Muscle layer of duodenum (tissue), 2 donors: ENCODE measurements around the gene TSR1.

Source experiments
- H3K27ac ChIP-seq: one replicate; pipeline ENCODE4 v1.7.0; 2013; ENCODE audit warnings: mild to moderate bottlenecking, low read length
- H3K27me3 ChIP-seq: one replicate; pipeline ENCODE4 v1.7.0; 2013; ENCODE audit warnings: low read depth, mild to moderate bottlenecking, control low read depth, low read length
- H3K36me3 ChIP-seq, 2 donors: one replicate each; pipeline ENCODE4 v1.7.0; 2013; ENCODE audit warnings: low read length in 2 of 2, control low read depth in 1 of 2, mild to moderate bottlenecking in 1 of 2; ENCODE audit not compliant: insufficient read depth in 2 of 2, control insufficient read depth in 1 of 2
- H3K4me1 ChIP-seq, 2 donors: one replicate each; pipeline ENCODE4 v1.7.0; 2013; ENCODE audit warnings: low read length in 2 of 2, mild to moderate bottlenecking in 2 of 2, control low read depth in 1 of 2, moderate library complexity in 1 of 2; ENCODE audit not compliant: insufficient read depth in 2 of 2, control insufficient read depth in 1 of 2
- H3K4me3 ChIP-seq, 2 donors: one replicate each; pipeline ENCODE4 v1.7.0; 2013; ENCODE audit warnings: low read length in 2 of 2, low read depth in 1 of 2, mild to moderate bottlenecking in 1 of 2
- H3K9me3 ChIP-seq, 2 donors: one replicate each; pipeline ENCODE4 v1.7.0; 2013; ENCODE audit warnings: low read length in 2 of 2, control low read depth in 1 of 2, mild to moderate bottlenecking in 1 of 2; ENCODE audit not compliant: control insufficient read depth in 1 of 2
- donor health status: healthy.

The TSR1 gene

GRCh38 chr17:2302778-2303203 is 33.5 kb downstream of the TSR1 start:
- H3K27me3 ChIP-seq: no peaks in the 10 kb centered on the region
- peak overlapping the region; percentile 87 to 95 for H3K4me3 ChIP-seq
- H3K27ac ChIP-seq: peak overlapping the region; percentile 67
- no peaks in the 10 kb centered on the region for H3K9me3 ChIP-seq
- H3K36me3 ChIP-seq: peaks cover 12 to 20% of the 10 kb centered on the region in 2 donors
- H3K4me1 ChIP-seq: peaks cover 3 to 25% of the 10 kb centered on the region in 2 donors

- H3K4me1 ChIP-seq: peaks cover 3 to 25% of the 10 kb centered on the region in 2 donors
- no peak overlapping the region for H3K4me3 ChIP-seq
- peaks cover 30 to 37% of the 10 kb centered on the region in 2 donors for H3K36me3 ChIP-seq
- no peak overlapping the region for H3K27ac ChIP-seq
- no peaks in the 10 kb centered on the region for H3K27me3 ChIP-seq
- no peaks in the 10 kb centered on the region for H3K9me3 ChIP-seq
Observed at GRCh38 chr17:2299756-2300155, 36.5 kb downstream of the TSR1 start.

- H3K36me3 ChIP-seq: peaks cover 33 to 43% of the 10 kb centered on the region in 2 donors
- peaks cover 3 to 19% of the 10 kb centered on the region in 2 donors for H3K4me1 ChIP-seq
- no peaks in the 10 kb centered on the region for H3K9me3 ChIP-seq
- H3K4me3 ChIP-seq: no peak overlapping the region
- no peaks in the 10 kb centered on the region for H3K27me3 ChIP-seq
- no peak overlapping the region for H3K27ac ChIP-seq
Observed at GRCh38 chr17:2299136-2299535, 37.1 kb downstream of the TSR1 start.

GRCh38 chr17:2297023-2297422 is 39.2 kb downstream of the TSR1 start:
- H3K9me3 ChIP-seq: no peaks in the 10 kb centered on the region
- H3K27me3 ChIP-seq: no peaks in the 10 kb centered on the region
- H3K4me1 ChIP-seq: peaks cover 0 to 10% of the 10 kb centered on the region in 2 donors
- H3K27ac ChIP-seq: no peak overlapping the region
- peaks cover 52 to 55% of the 10 kb centered on the region in 2 donors for H3K36me3 ChIP-seq
- no peak overlapping the region for H3K4me3 ChIP-seq

GRCh38 chr17:2295575-2295974 is 40.7 kb downstream of the TSR1 start:
- no peak overlapping the region for H3K27ac ChIP-seq
- no peaks in the 10 kb centered on the region for H3K4me1 ChIP-seq
- H3K27me3 ChIP-seq: no peaks in the 10 kb centered on the region
- no peaks in the 10 kb centered on the region for H3K9me3 ChIP-seq
- H3K36me3 ChIP-seq: peaks cover 59 to 66% of the 10 kb centered on the region in 2 donors
- no peak overlapping the region for H3K4me3 ChIP-seq

- no peaks in the 10 kb centered on the region for H3K9me3 ChIP-seq
- no peaks in the 10 kb centered on the region for H3K4me1 ChIP-seq
- H3K27me3 ChIP-seq: no peaks in the 10 kb centered on the region
- H3K36me3 ChIP-seq: peaks cover 54 to 74% of the 10 kb centered on the region in 2 donors
- no peak overlapping the region for H3K27ac ChIP-seq
- no peak overlapping the region for H3K4me3 ChIP-seq
Observed at GRCh38 chr17:2292100-2292499, 44.2 kb downstream of the TSR1 start.

GRCh38 chr17:2289878-2290478 is 46.3 kb downstream of the TSR1 start:
- Histone ChIP-seq H3K9me3 (no peaks in the 10 kb centered on the region), H3K27ac (no peak overlapping the region), H3K4me3 (no peak overlapping the region), H3K4me1 (no peaks in the 10 kb centered on the region), H3K27me3 (no peaks in the 10 kb centered on the region), H3K36me3 (peaks cover 48 to 59% of the 10 kb centered on the region in 2 donors)

GRCh38 chr17:2283302-2283701 is 53.0 kb downstream of the TSR1 start:
- Histone ChIP-seq H3K4me1 (no peaks in the 10 kb centered on the region), H3K27ac (no peak overlapping the region), H3K4me3 (no peak overlapping the region), H3K9me3 (no peaks in the 10 kb centered on the region), H3K27me3 (no peaks in the 10 kb centered on the region), H3K36me3 (peaks cover 44 to 61% of the 10 kb centered on the region in 2 donors)

GRCh38 chr17:2282297-2282873 is 53.9 kb downstream of the TSR1 start:
- Histone ChIP-seq H3K4me1 (no peaks in the 10 kb centered on the region), H3K9me3 (no peaks in the 10 kb centered on the region), H3K27ac (no peak overlapping the region), H3K36me3 (peaks cover 40 to 52% of the 10 kb centered on the region in 2 donors), H3K4me3 (no peak overlapping the region), H3K27me3 (no peaks in the 10 kb centered on the region)

- Histone ChIP-seq H3K4me1 (no peaks in the 10 kb centered on the region), H3K9me3 (no peaks in the 10 kb centered on the region), H3K36me3 (peaks cover 39 to 48% of the 10 kb centered on the region in 2 donors), H3K27ac (no peak overlapping the region), H3K27me3 (no peaks in the 10 kb centered on the region), H3K4me3 (no peak overlapping the region)
Observed at GRCh38 chr17:2279707-2280106, 56.5 kb downstream of the TSR1 start.

- Histone ChIP-seq H3K4me3 (no peak overlapping the region), H3K9me3 (no peaks in the 10 kb centered on the region), H3K4me1 (no peaks in the 10 kb centered on the region), H3K27ac (no peak overlapping the region), H3K27me3 (no peaks in the 10 kb centered on the region), H3K36me3 (peaks cover 38 to 39% of the 10 kb centered on the region in 2 donors)
Observed at GRCh38 chr17:2277429-2278170, 58.7 kb downstream of the TSR1 start.
